Activated CD8-positive, alpha-beta memory T cell treated with anti-CD3 and anti-CD28 coated beads, Interleukin-2, amount 10 ng/mL, durations not matched to agents 7 days and 5 days (primary cell): Measurements from ENCODE around the gene ACE. TPM values are rescaled to one million over a fixed set of nuclear protein-coding genes. Genes with fewer than 3 reads are reported as not detected.

Experiments used
- ATAC-seq: fragments of 150-1000 bp; cut with Tn5 transposase; one replicate; pipeline ENCODE4 v1.10.0; 2021; ENCODE audit warnings: moderate library complexity
- CTCF ChIA-PET: fragments of 350-600 bp; sonication (Branson Sonifier 250); formaldehyde crosslinking; loops from one replicate; lab custom pipeline; 2021; ENCODE audit warnings: antibody characterized with exemption; lab: Charles Lee
- DNase-seq: peaks from one replicate; pipeline ENCODE4 v3.0.0-alpha.2; 2020
- H3K27ac Mint-ChIP-seq: one replicate; pipeline ENCODE4 v1.8.0; 2021; ENCODE audit warnings: mild to moderate bottlenecking, mixed read lengths
- H3K27me3 Mint-ChIP-seq: one replicate; pipeline ENCODE4 v1.8.0; 2021; ENCODE audit warnings: mixed read lengths
- H3K36me3 Mint-ChIP-seq: one replicate; pipeline ENCODE4 v1.8.0; 2021; ENCODE audit warnings: mild to moderate bottlenecking, mixed read lengths
- H3K4me1 Mint-ChIP-seq: one replicate; pipeline ENCODE4 v1.8.0; 2021; ENCODE audit warnings: mixed read lengths
- H3K4me3 Mint-ChIP-seq: one replicate; pipeline ENCODE4 v1.8.0; 2021; ENCODE audit warnings: mild to moderate bottlenecking, moderate library complexity, mixed read lengths
- H3K9me3 Mint-ChIP-seq: one replicate; pipeline ENCODE4 v1.8.0; 2022; ENCODE audit warnings: low read depth, mixed read lengths
- total RNA-seq, 2 experiments: library from RNA; stranded (reverse); gene quantifications; one replicate each; pipeline ENCODE4 v1.2.3, GENCODE V29; 2021

The ACE gene
- 1 to 10 TPM in 1 of 2 experiments, under 1 TPM in 1; 0.33 to 2.2 TPM for total RNA-seq

DNA sequence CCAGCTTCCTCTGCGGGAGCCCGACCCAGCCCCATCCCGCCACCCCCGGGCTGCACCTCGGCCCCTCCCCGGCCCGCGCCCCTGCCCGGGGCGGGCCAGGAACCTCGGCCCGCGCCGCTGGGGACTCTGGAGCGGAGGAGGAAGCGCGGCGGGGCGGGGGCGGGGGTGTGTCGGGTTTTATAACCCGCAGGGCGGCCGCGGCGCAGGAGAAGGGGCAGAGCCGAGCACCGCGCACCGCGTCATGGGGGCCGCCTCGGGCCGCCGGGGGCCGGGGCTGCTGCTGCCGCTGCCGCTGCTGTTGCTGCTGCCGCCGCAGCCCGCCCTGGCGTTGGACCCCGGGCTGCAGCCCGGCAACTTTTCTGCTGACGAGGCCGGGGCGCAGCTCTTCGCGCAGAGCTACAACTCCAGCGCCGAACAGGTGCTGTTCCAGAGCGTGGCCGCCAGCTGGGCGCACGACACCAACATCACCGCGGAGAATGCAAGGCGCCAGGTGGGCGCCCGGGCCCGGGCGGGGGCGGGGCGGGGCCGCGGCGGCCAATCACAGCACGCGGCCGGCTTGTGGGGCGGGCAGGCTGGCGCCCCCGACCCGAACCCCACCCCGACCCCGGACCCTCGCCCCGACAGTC lies at the start of gene ACE:
Gene ACE, plus strand, starts transcription at position 208 of the 626 bp plus-strand sequence. Its CDS starts 34 bp downstream, at position 242.
- peak; percentile 56 for DNase-seq
- ATAC-seq, result peak; percentile 67
- CTCF ChIA-PET, result interaction anchor here (1.0 to 10.5 kb wide), 7 partner anchors 10 to 134 kb away, joined by 3 to 324 read pairs (median 40); partner anchors contain the start of gene CYB561
- peaks cover 43% of the 10 kb centered on the region for H3K27me3 Mint-ChIP-seq
- H3K9me3 Mint-ChIP-seq, result no peaks in the 10 kb centered on the region
- no peaks in the 10 kb centered on the region for H3K36me3 Mint-ChIP-seq
- H3K4me1 Mint-ChIP-seq, result peaks cover 10% of the 10 kb centered on the region
- H3K27ac Mint-ChIP-seq, result no peak within 1 kb of the TSS
- H3K4me3 Mint-ChIP-seq, result peak within 1 kb of the TSS; percentile 62

DNA sequence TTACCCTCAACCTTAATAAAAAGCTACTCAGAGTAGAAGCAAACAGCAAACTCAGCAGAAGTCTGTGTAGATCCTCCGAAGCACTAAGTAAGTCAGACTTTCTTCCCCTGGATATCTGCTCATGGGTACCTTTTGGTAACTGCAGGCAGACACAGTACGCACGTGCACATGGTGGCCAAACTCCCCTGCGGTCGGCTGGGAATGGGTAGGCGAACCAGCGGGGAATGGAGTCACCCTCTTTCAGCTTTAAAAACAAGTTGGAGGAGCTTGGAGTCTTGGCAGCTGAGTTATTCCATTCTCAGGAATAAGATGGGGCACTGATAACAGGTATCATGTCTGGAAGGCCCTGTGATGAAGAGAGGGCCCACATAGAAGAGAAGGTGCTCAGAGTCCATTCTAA lies 47.1 kb upstream of the ACE start:
- Mint-ChIP-seq H3K4me3 (no peak overlapping the region), H3K27me3 (no peaks in the 10 kb centered on the region), H3K9me3 (no peaks in the 10 kb centered on the region), H3K4me1 (peaks cover 74% of the 10 kb centered on the region), H3K36me3 (peaks cover 2% of the 10 kb centered on the region), H3K27ac (peak overlapping the region; percentile 66)
- DNase-seq, result no peak
- CTCF ChIA-PET, result interaction anchor here (9.8 to 13.9 kb wide), 3 partner anchors 14 to 184 kb away, joined by 185 to 324 read pairs (median 249); partner anchors contain the start of genes ACE, CYB561 and MAP3K3
- no peak for ATAC-seq

DNA sequence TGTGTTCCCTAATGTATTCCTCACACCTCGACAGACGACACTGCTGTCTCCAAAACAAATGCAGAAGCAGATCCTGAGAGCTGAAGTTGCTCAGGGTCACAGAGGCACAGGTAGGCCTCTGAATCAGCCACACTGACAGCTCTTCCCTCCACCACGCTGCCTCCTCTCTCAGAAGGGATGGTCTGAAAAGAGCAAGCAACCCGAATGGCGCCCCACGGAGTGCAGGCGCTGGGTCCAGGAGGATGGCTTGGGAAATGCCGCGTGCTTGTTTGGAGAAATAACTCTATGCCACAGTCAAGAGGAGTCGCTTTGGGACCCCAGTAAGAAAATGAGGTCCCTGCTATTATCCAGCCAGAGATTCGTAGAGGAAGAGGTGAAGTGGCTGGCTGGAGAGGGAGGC lies 46.6 kb upstream of the ACE start:
- Mint-ChIP-seq H3K9me3 (no peaks in the 10 kb centered on the region), H3K27me3 (no peaks in the 10 kb centered on the region), H3K27ac (peak overlapping the region; percentile 66), H3K36me3 (peaks cover 2% of the 10 kb centered on the region), H3K4me3 (no peak overlapping the region), H3K4me1 (peaks cover 78% of the 10 kb centered on the region)
- ATAC-seq (no peak), DNase-seq (no peak)
- CTCF ChIA-PET, result interaction anchor here (9.8 to 13.9 kb wide), 3 partner anchors 13 to 183 kb away, joined by 185 to 324 read pairs (median 249); partner anchors contain the start of genes ACE, CYB561 and MAP3K3

DNA sequence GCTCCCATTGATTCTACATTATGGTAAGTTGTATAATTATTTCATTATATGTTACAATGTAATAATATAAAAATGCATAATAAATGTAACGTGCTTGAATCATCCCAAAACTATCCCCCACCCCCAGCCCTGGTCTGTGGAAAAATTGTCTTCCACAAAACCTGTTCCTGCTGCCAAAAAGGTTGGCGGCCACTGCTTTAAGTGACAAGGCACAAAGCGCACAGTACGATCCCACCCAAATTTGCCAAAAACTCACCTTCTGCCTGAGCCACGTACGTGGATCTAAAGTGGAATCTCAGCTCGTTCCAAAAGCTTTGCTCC lies 45.3 kb upstream of the ACE start:
- CTCF ChIA-PET, result interaction anchor here (9.8 to 13.9 kb wide), 3 partner anchors 12 to 182 kb away, joined by 185 to 324 read pairs (median 249); partner anchors contain the start of genes ACE, CYB561 and MAP3K3
- Mint-ChIP-seq H3K27me3 (no peaks in the 10 kb centered on the region), H3K4me1 (peaks cover 77% of the 10 kb centered on the region), H3K9me3 (no peaks in the 10 kb centered on the region), H3K27ac (no peak overlapping the region), H3K36me3 (peaks cover 2% of the 10 kb centered on the region), H3K4me3 (no peak overlapping the region)
- DNase-seq (no peak), ATAC-seq (no peak)

DNA sequence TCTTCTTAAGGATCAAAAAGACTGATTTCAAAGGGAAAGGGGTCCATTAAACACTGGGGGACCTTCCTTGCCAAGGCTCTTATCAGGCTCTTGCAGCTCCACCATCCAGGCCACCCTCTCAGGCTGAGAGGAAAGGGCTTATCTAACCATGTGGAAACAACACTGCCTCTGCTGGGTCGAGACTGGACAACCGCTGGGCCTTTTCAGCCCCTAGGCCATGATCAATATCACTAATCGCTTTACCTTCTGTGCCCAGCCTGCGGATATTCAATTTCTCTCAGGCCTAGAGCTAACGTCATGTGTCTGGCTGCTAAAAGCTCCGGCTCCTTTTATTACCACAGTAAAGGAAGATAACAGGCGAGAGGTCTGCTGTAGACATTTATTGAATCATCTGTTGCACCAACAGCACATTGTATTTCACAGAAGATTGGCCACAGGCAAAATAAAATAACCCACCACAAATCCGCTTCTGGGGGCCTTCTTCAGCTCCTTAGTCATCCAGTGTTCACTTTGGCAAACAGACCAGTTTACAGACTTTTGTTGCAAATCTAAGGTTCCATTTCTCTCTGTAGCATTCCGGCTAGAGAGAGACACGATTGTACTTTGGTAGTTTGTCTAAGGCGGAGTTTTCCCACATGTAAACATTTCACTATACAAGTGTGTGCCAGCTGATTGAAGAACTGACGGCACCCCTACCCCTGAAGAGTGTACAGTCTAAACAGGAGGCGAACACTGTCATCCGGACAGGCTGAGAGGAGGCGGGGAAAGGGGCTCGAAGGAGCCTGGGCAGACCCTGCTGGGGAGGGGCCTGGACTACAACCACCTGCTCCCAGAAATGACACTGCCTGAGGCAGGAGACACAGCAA lies 44.7 kb upstream of the ACE start:
- no peak for DNase-seq
- Mint-ChIP-seq H3K9me3 (no peaks in the 10 kb centered on the region), H3K27me3 (no peaks in the 10 kb centered on the region), H3K36me3 (peaks cover 2% of the 10 kb centered on the region), H3K27ac (no peak overlapping the region), H3K4me3 (no peak overlapping the region), H3K4me1 (peaks cover 72% of the 10 kb centered on the region)
- CTCF ChIA-PET, result interaction anchor here (1.5 to 13.9 kb wide), 5 partner anchors 11 to 181 kb away, joined by 4 to 324 read pairs (median 185); partner anchors contain the start of genes ACE, CYB561 and MAP3K3
- no peak for ATAC-seq

DNA sequence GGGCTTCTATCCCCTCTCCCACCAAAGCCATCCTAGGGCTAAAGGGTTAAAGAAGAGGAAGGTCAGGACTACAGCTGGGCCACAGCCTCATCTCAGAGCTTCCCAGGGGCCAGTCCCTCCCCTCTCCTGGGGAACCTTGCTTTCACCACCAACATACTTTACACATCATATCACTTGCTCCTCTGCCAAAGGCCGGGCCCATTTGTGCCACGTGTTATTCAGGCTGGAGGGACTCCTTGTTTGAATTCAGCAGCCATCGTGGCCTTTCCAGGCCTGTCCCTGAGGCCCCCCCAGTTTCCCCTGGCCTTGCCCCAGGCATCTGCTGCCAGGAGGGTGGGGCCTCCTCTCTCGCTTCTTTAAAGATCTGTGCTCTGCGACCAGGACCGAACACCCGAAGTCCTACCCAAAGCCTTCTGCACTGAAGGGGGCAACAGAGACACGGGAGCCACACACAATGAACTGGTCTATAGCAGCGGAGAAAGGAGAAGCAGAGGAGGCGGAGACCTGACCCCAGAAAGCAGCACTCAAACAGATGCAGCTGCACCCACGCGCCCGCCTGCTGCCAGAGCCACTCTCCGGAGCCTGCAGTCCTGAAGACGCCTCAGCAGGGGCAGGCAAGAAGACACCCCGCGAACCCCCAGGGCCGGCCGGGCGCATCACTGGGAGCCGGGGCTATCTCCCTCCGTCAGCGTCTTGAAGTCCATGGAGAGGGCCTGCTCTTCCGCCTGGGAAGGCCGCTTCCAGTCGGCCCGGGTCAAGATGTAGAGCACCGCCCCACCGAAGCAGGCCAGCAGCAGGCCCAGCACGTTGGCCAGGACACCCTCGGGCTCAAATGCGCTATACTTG lies 42.9 kb upstream of the ACE start:
- Mint-ChIP-seq H3K27ac (peak overlapping the region; percentile 97), H3K4me1 (peaks cover 63% of the 10 kb centered on the region), H3K27me3 (no peaks in the 10 kb centered on the region), H3K9me3 (no peaks in the 10 kb centered on the region), H3K36me3 (peaks cover 2% of the 10 kb centered on the region), H3K4me3 (peak overlapping the region; percentile 56)
- DNase-seq (no peak), ATAC-seq (no peak)
- CTCF ChIA-PET, result interaction anchor here (0.6 to 12.8 kb wide), 11 partner anchors 8 to 415 kb away, joined by 3 to 185 read pairs (median 12); partner anchors contain the start of genes ACE, CYB561 and MAP3K3

DNA sequence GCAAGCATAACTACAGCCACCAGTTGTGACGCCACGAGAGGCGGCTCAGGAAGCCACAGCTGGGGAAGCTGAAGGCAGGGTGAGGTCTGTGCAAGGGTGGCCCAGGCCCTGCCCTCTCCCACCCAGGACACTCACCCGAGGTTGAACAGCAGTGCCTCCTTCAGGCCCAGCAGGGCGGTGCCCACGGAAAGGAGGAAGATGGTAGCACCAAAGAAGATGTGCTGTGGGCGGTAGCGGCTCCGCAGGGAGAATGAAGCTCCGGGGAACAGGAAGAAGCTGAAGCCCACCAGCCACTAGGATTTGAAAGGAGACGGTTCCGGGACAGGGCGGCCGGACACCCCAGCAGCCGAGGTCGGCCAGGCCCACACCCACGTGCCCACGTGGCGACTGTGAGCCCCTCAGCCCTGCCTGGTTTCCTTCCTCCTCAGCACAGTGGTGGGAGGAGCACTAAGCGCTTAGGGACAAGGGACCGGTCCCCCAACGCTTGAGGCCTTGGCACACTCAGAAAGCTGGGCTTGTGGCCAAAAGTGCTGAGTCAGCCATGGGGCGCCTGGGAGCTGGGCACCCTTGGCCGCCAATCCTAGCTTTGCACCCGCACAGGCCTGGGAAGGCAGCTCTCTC lies 41.8 kb upstream of the ACE start:
- Mint-ChIP-seq H3K4me1 (peaks cover 62% of the 10 kb centered on the region), H3K27ac (peak overlapping the region; percentile 97), H3K4me3 (peak overlapping the region; percentile 56), H3K36me3 (peaks cover 4% of the 10 kb centered on the region), H3K9me3 (no peaks in the 10 kb centered on the region), H3K27me3 (no peaks in the 10 kb centered on the region)
- ATAC-seq (peak; percentile 93), DNase-seq (peak; percentile 91)
- CTCF ChIA-PET, result interaction anchor here (0.6 to 12.8 kb wide), 14 partner anchors 9 to 414 kb away, joined by 3 to 185 read pairs (median 4); partner anchors contain the start of genes ACE, CYB561, MAP3K3 and TACO1

DNA sequence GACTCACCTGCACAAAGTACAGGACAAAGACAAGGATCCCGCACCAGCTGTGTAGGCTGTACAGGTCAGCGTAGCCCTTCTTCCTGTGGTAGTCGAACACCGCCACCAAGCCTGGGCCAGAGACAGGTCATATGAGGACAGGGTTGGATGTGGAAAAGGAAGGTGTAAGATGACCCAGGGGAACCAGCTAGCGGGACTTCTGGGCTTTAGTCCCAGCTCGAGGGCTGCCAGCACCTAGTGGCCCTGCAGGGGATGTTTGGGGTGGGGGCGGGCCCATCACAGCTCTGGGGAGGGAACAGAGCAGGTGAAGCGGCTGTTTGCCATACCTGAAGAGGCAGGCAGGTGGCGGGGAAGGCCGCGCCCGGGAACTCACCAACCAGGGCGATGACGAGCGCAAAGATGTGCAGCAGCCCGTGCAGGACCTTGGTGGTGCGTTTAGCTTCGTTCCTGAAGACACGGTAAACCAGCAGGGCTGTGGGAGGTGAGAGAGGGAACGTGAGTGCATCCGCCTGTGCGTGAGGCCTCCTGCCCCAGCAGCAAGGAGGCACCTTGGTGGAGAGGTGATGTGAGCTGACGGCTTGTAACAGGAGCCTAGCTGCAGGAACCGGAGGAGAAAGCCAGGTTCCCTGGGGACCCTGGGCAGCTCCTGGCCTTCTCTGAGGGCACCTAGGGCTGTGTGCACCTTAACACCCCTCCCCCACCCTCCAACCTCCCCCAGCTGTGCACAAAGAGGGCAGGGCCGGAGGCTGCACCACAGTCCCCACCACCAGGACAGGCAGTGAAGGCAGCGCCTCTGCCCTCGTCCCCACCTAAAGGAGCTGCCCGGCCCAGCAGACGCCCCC lies 41.0 kb upstream of the ACE start:
- Mint-ChIP-seq H3K36me3 (peaks cover 4% of the 10 kb centered on the region), H3K4me1 (peaks cover 68% of the 10 kb centered on the region), H3K27me3 (no peaks in the 10 kb centered on the region), H3K9me3 (no peaks in the 10 kb centered on the region), H3K4me3 (no peak overlapping the region), H3K27ac (peak overlapping the region; percentile 97)
- DNase-seq, result no peak
- CTCF ChIA-PET, result interaction anchor here (0.7 to 12.8 kb wide), 11 partner anchors 8 to 177 kb away, joined by 3 to 185 read pairs (median 12); partner anchors contain the start of genes ACE, CYB561 and TACO1
- ATAC-seq, result no peak

DNA sequence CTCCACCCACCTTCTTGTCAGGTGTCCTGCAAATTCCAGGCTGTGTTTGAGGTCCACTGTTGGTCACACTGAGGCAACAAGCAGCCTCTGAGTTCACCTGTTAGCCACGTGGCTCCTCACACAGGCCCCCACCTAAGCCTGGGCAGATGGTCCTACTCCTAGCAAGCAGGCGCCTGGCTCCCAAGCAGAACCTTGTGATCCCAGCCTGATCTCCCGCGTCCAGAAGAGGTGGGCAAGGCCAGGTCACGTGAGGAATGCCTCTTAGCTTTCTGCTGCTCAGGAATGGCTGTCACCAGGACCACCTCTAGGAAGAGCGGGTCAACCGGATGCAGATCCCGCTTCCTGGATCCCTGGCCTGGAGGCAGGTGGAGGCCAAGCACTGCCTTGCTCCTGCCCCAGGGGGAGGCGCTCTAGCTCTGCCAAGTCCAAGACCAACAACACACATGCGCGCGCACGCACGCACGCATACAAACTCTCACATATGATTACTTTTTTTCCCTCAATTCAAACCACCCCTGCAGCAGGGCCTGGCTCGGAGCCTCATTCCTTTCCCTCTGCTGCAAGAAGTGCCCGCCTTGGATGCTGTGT lies 40.2 kb upstream of the ACE start:
- no peaks in the 10 kb centered on the region for H3K27me3 Mint-ChIP-seq
- peaks cover 4% of the 10 kb centered on the region for H3K36me3 Mint-ChIP-seq
- CTCF ChIA-PET, result interaction anchor here (0.9 to 12.8 kb wide), 5 partner anchors 7 to 174 kb away, joined by 3 to 185 read pairs (median 53); partner anchors contain the start of genes ACE and CYB561
- DNase-seq, result no peak
- H3K4me3 Mint-ChIP-seq, result no peak overlapping the region
- H3K4me1 Mint-ChIP-seq, result peaks cover 66% of the 10 kb centered on the region
- no peaks in the 10 kb centered on the region for H3K9me3 Mint-ChIP-seq
- peak overlapping the region; percentile 11 for H3K27ac Mint-ChIP-seq
- ATAC-seq, result no peak

DNA sequence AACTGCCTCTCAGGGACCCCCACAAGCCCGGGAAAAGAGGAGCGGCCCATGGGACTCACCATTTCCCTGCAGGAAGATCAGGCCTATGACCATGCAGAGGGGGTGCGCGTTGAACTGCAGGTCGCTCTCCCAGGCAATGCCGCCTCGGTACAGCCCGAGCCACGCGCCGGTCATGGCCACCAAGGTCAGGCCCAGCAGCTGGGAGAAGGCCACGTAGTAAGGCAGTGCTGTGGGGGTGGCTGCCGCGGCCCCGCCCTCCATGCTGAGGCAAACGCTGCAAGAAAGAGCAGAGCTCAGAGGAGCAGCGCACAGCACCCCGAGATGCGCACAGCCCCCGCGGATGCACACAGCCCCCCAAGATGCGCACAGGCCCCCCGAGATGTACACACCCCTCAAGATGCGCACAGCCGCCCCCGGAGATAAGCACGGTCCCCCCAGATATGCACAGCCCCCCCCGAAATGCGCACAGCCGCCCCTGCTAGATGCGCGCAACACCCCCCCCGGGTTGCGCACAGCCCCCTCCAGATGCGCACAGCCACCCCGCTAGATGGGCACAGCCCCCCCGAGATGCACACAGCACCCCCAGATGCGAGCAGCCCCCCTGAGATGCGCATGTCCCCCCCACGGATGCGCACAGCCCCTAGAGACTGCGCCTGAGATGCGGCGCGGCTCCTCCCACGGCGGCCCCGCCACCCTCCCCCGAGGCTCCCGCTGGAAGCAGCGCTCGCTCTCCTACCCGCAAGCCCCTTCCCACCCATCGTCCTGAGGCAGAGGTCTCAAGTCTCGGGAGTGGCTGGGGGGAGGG lies 39.4 kb upstream of the ACE start:
- CTCF ChIA-PET, result interaction anchor here (3.6 to 12.8 kb wide), 4 partner anchors 6 to 175 kb away, joined by 29 to 185 read pairs (median 56); partner anchors contain the start of genes ACE and CYB561
- Mint-ChIP-seq H3K36me3 (peaks cover 4% of the 10 kb centered on the region), H3K4me1 (peaks cover 64% of the 10 kb centered on the region), H3K9me3 (no peaks in the 10 kb centered on the region), H3K4me3 (no peak overlapping the region), H3K27me3 (no peaks in the 10 kb centered on the region), H3K27ac (peak overlapping the region; percentile 19)
- DNase-seq, result no peak
- ATAC-seq, result no peak
